ENCODE measurements around the gene TMEM255A.

The TMEM255A gene

DNA sequence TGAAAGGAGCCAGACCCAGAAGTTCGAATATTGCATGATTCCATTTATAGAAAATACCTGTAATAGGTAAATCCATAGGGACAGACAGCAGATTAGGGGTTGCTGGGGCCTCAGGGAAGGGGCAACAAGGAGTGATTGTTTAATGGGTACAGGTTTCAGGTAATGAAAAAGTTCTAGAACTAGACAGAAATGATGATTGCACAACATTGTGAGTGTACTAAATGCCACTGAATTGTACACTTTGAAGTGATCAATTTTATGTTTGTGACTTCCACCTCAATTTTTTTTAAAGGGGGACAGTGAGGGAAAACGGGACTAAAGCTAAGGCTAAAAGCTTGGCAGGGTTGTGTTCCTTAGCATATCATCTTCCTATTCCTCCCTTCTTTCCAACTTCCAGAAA is 37.1 kb downstream of the TMEM255A start:
- Histone ChIP-seq H3K9me3 (ENCODE audit: severe bottlenecking) (no peaks in the 10 kb centered on the region), H3K27me3 (ENCODE audit: insufficient read depth, low read depth, severe bottlenecking) (peaks cover 19% of the 10 kb centered on the region), H3K36me3 (no peaks in the 10 kb centered on the region), H3K27ac (no peak overlapping the region), H3K4me3 (ENCODE audit: low read depth, low read length) (no peak overlapping the region)
- TF ChIP-seq, protein P1, sequence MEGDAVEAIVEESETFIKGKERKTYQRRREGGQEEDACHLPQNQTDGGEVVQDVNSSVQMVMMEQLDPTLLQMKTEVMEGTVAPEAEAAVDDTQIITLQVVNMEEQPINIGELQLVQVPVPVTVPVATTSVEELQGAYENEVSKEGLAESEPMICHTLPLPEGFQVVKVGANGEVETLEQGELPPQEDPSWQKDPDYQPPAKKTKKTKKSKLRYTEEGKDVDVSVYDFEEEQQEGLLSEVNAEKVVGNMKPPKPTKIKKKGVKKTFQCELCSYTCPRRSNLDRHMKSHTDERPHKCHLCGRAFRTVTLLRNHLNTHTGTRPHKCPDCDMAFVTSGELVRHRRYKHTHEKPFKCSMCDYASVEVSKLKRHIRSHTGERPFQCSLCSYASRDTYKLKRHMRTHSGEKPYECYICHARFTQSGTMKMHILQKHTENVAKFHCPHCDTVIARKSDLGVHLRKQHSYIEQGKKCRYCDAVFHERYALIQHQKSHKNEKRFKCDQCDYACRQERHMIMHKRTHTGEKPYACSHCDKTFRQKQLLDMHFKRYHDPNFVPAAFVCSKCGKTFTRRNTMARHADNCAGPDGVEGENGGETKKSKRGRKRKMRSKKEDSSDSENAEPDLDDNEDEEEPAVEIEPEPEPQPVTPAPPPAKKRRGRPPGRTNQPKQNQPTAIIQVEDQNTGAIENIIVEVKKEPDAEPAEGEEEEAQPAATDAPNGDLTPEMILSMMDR (IDR thresholded peaks at IDR 0.05; ENCODE audit: low read depth, low read length) = no peak
- no peak for DNase-seq

DNA sequence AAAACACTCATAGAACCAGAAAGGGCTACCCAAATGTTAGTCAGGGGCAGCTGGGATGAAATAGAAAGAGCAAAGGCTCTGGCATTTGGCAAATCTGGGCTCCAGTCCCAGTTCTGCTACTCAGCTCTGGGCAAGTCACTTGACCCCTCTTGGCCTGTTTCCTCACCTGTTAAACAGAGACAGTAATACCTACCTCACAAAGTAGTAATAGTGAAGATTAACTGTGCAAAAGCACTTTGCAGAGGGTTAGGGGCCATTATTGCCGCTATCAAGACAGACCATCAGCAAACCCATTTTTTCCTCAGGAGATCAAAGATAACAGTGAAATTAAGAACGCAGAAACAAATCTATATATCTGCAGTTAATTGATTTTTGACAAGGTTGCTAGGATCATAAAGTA is 40.0 kb downstream of the TMEM255A start:
- no peak overlapping the region for H3K27ac ChIP-seq
- H3K4me3 ChIP-seq (ENCODE audit: low read depth, low read length) = no peak overlapping the region
- peaks cover 10% of the 10 kb centered on the region for H3K27me3 ChIP-seq (ENCODE audit: insufficient read depth, low read depth, severe bottlenecking)
- DNase-seq = no peak
- H3K36me3 ChIP-seq = no peaks in the 10 kb centered on the region
- no peaks in the 10 kb centered on the region for H3K9me3 ChIP-seq (ENCODE audit: severe bottlenecking)
- TF ChIP-seq, protein P1 (IDR thresholded peaks at IDR 0.05; ENCODE audit: low read depth, low read length) = no peak

DNA sequence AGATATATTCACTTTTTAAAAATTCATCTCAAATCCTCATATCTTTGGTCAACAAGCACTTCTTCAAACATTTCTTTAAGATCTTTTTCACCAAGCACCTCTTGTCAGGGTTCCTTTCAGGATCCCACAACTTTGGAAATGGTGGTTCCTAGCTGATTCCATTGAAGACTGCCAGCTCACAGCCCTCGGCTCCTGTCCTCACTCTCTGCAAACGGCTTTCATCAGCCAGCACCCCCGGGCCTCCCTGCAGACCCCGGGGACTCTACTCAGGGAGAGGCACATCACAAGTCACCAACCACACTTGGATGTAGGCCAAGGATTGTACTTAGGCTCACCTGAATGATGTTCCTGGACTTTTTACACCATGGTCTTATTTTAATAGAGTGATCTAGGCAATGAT is 40.7 kb downstream of the TMEM255A start:
- no peak overlapping the region for H3K4me3 ChIP-seq (ENCODE audit: low read depth, low read length)
- H3K36me3 ChIP-seq = no peaks in the 10 kb centered on the region
- no peaks in the 10 kb centered on the region for H3K9me3 ChIP-seq (ENCODE audit: severe bottlenecking)
- TF ChIP-seq, protein P1 (IDR thresholded peaks at IDR 0.05; ENCODE audit: low read depth, low read length) = no peak
- peaks cover 10% of the 10 kb centered on the region for H3K27me3 ChIP-seq (ENCODE audit: insufficient read depth, low read depth, severe bottlenecking)
- H3K27ac ChIP-seq = no peak overlapping the region
- DNase-seq = no peak

DNA sequence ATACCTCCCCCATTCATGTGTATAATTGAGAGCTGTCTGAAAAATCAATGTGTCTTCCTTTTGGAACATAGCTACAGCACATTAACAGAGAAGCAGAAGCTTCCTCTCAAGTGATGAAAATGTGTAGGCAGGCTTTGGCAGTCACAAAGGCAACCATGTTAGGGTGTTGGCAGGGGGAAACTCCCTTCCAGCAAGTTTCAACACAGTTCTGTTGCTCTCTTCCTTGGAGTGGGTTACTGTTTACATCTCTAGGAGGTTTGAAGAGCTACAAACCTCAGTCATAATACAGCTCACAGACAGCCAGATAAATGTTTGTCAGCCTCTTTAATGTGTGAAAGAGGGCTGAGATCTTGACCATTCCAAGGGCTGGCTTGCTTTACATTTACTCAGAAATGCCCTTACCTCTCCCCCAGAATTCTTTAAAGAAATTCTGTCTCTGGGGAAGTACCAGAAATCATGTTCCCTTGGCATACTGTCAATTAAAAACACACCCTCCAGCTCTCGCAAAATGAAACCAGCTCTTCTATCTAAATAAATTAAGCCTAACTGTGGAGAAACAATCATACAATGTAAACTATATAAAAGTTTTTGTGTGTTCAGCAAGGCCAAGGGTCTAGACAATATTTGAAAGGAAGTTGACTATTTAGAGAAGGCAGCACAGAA is 41.8 kb downstream of the TMEM255A start:
- H3K36me3 ChIP-seq = no peaks in the 10 kb centered on the region
- H3K4me3 ChIP-seq (ENCODE audit: low read depth, low read length) = no peak overlapping the region
- peaks cover 7% of the 10 kb centered on the region for H3K27me3 ChIP-seq (ENCODE audit: insufficient read depth, low read depth, severe bottlenecking)
- TF ChIP-seq, protein P1 (IDR thresholded peaks at IDR 0.05; ENCODE audit: low read depth, low read length) = no peak
- no peaks in the 10 kb centered on the region for H3K9me3 ChIP-seq (ENCODE audit: severe bottlenecking)
- H3K27ac ChIP-seq = no peak overlapping the region
- no peak for DNase-seq

DNA sequence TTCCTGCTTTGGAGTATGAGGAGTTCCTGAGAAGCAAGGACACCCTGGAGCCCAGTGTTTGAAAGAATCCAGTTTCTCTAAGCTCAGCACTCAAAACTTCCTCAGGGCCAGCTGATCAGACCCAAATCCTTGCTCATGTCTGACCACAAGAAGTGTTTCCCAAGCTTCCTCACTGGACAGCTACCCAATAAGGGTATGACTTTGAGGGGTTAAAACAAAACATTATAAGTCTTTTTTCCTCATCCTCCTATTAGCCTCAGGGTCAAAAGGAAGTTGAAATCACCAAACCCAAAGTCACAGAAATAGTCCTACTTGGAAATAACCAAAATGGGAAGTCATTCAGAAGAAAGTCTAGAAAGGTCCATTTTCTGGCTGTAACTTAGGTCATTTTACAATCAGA is 46.9 kb downstream of the TMEM255A start:
- DNase-seq = no peak
- Histone ChIP-seq H3K27me3 (ENCODE audit: insufficient read depth, low read depth, severe bottlenecking) (peaks cover 5% of the 10 kb centered on the region), H3K36me3 (no peaks in the 10 kb centered on the region), H3K4me3 (ENCODE audit: low read depth, low read length) (no peak overlapping the region), H3K9me3 (ENCODE audit: severe bottlenecking) (no peaks in the 10 kb centered on the region), H3K27ac (no peak overlapping the region)
- TF ChIP-seq, protein P1 (IDR thresholded peaks at IDR 0.05; ENCODE audit: low read depth, low read length) = no peak

Data from WERI-Rb-1 (cell line).